Measurements from ENCODE around the gene FOXO3.

DNA sequence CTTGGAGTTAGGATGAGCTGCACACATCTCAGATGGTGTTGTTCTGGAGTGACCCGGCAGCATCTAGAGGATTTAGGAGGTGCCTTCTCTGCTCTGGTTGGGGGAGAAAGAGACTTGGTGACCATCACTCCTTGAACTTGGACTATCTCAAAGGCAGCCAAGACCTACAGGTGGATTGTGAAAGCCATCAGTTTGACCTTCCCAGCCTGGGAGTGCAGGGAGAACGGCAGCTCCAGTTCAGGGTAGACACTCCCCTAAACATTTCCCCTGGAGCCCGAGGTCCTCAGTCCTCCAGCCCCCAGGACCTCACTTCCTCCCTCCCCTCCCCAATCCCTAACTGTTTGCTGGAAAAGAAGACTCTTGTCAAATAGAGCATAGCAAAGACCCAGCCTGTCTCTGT lies 158.8 kb downstream of the FOXO3 start:
- TF ChIP-seq, protein P1, sequence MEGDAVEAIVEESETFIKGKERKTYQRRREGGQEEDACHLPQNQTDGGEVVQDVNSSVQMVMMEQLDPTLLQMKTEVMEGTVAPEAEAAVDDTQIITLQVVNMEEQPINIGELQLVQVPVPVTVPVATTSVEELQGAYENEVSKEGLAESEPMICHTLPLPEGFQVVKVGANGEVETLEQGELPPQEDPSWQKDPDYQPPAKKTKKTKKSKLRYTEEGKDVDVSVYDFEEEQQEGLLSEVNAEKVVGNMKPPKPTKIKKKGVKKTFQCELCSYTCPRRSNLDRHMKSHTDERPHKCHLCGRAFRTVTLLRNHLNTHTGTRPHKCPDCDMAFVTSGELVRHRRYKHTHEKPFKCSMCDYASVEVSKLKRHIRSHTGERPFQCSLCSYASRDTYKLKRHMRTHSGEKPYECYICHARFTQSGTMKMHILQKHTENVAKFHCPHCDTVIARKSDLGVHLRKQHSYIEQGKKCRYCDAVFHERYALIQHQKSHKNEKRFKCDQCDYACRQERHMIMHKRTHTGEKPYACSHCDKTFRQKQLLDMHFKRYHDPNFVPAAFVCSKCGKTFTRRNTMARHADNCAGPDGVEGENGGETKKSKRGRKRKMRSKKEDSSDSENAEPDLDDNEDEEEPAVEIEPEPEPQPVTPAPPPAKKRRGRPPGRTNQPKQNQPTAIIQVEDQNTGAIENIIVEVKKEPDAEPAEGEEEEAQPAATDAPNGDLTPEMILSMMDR (IDR thresholded peaks at IDR 0.05), result no peak
- TF ChIP-seq POLR2A (IDR thresholded peaks at IDR 0.05), result no peak

Measured in breast epithelium (tissue), 3 donors.